HG02970 (cell line): Measurements from ENCODE around the gene ATG14.
"Not testable (repeated sequence)": the region's sequence is repeated elsewhere in the genome, so short reads cannot be mapped to it uniquely, and the experiment has no call there.

Experiments
- ATAC-seq: cut with Tn5 transposase; IDR thresholded peaks from one replicate; pipeline ENCODE4 v1.9.1; 2021; ENCODE audit warnings: mild to moderate bottlenecking, moderate library complexity, moderate number of reproducible peaks; ENCODE audit not compliant: unreplicated experiment, low FRiP score

Gene ATG14

GRCh38 chr14:55411426-55412389, at the start of gene ATG14:
Gene ATG14 (minus strand): TSS chr14:55411830. CDS start chr14:55411822, 8 bp downstream.
- peak; percentile 93 for ATAC-seq

DNA sequence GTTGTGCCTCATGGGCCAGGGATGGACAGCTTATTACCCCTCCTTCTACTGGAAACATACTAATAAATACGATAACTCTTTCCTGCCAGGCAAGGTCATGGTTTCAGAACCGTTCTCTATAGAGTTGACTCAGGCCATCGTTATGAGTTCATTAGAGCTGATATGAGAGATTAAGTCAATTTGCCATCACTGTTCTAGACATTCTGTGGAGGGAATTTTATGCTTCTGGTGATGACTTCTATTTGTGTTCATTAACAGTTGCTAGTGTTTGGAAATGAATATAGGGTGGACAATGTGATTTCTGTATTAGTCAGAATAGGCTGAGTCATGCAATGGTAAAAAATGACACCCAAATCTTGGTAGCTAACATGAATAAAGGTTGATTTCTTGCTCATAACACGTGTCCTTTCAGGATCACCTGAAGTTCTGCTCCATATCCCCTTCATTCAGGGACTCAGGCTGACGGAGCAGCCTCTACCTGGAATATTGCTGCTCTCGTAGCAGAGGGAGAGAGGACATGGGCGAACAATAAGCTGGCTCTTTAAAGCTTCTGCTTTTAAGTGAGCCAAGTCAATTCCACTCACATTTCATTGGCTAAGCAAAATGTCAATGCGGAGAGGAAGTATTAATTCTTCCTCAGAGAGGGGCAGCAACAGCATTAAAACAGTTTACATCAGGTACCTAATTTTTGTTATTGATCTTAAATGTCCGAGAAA, 47.3 kb upstream of the ATG14 start:
- ATAC-seq, result peak; percentile 87

DNA sequence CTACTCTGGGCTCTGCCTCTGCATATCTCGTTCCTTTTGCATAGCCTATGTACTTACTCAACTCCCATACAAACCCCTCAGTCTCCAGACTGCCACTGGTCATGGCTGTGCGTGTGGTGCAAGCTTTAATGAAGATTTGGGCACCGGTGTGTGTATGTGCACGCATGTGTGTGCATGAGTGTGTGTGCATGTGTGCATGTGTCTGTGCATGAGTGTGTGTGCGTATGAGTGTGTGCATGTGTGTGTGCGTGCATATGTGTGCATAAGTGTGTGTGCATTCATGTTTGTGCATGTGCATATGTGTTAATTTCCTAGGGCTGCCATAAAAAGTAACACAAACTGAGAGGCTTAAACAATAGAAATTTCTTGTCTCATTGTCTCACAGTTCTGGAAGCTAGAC, 45.9 kb upstream of the ATG14 start:
- no peak for ATAC-seq

DNA sequence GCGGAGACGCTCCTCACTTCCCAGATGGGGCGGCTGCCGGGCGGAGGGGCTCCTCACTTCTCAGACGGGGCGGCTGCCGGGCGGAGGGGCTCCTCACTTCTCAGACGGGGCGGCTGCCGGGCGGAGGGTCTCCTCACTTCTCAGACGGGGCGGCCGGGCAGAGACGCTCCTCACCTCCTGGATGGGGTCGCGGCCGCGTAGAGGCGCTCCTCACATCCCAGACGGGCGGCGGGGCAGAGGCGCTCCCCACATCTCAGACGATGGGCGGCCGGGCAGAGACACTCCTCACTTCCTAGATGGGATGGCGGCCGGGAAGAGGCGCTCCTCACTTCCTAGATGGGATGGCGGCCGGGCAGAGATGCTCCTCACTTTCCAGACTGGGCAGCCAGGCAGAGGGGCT, 44.8 kb upstream of the ATG14 start:
- ATAC-seq, result not testable (repeated sequence)

- ATAC-seq, result no peak
Measured at GRCh38 chr14:55454264-55455002, 42.8 kb upstream of the ATG14 start.

DNA sequence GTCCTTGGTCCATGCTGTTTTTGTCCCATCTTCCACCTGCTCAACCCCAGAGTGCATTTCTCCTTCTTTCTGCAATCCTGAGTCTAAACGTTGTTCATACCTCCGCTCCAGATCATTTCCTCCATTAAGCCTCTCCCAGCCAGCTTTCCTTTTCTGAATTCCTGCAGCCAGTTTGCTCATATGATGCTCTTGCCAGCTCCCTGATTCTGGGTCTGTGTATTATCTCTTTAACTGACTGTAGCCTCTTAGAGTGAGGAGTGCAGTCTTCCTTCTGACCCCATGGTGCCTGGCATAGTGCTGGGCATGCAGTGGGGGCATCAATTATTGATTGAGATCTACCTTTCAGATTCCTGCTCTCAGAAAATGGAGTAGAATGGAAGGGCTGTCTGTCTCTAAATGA, 40.3 kb upstream of the ATG14 start:
- ATAC-seq, result no peak

- ATAC-seq, result no peak
Measured at GRCh38 chr14:55451398-55451797, 39.8 kb upstream of the ATG14 start.

GRCh38 chr14:55450987-55451386, 39.4 kb upstream of the ATG14 start:
- ATAC-seq, result no peak

DNA sequence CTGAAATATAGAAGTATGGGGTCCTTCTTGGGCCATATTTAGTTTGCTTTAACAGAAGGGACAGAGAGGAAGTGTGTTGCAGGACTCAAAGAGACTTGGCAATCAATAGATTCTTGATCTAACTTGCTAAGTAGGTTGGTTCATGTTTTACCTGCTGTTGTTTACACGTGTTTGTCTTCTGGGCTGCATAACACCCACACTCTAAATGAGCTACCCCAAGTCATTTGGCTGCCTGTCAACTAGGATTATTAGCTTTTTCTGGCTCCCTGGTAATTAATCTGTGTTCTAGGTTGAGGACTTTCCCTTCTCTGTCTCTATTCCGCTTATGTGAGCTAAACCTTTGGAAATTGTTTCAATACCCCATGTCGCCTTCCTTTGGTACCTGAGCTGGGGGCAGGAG, 38.9 kb upstream of the ATG14 start:
- no peak for ATAC-seq

GRCh38 chr14:55450124-55450523, 38.5 kb upstream of the ATG14 start:
- ATAC-seq, result no peak

DNA sequence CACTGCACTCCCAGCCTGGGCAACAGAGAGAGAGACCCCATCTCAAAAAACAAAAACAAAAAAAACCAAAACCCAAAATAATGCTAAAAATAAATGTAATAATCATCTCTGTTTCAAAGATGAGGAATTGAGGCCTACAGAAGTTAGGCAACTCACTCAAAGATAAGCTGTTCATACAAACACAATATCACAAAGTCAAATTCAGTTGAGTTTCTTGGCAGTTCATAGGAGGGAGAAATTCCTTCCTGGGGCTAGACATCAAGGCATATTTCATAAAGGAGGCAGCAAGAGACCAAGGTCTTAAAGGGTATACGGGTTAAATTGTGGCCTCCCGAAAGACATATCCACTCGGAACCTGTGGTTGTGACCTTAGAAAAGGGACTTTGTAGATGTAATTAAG, 37.5 kb upstream of the ATG14 start:
- no peak for ATAC-seq

DNA sequence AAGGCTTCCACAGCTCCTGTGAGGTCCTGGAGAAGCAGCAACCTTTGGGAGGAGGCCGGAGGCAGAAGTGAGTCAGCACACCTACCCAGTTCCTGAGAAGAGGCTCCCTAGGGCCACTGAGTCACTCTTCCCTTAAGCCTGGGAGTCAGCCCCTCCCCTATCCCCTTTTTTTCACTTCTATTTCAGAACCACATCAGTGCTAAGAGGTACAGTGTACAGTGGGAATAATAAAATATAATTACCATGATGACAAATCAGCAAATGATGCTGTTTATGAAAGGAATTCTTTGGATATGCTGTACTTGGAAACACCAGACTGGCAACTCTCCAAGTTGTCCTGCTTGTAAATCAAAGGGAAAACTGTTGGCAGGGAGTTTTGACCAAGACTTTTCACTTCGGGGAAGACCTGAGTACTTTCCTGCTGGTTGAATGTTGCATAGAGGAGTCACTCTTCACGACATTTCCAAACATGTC, 36.5 kb upstream of the ATG14 start:
- no peak for ATAC-seq

GRCh38 chr14:55446833-55447232, 35.2 kb upstream of the ATG14 start:
- ATAC-seq, result no peak

DNA sequence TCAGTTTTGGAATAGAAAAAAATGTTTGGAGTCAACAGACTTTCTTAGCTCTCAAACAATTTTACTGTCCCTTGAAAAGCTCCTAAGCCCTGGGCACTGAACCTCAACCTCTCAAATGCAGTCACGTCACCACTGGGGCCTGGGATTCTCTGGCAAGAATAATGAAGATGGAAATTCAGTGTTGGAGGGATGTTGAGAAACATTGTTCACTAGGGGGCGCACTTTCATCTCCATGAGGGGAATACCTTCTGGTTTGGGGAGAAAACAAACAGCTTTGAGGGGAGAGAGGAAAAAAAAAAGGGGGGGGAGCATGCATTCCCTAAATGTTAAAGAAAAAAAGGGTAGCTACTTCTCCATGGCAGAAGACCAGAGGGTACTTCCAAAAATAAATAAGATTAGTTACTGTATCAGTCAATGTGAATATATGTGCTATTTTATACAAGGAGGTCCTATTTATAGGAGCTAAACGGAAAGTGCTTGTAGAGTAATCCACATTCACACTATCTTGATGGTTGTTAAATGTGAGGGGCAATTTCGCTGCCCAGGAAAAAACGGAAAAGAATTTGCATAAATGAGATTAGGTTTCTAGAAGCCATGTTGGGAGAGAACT, 34.6 kb upstream of the ATG14 start:
- no peak for ATAC-seq

GRCh38 chr14:55441286-55441685, 29.7 kb upstream of the ATG14 start:
- ATAC-seq, result no peak

- no peak for ATAC-seq
Measured at GRCh38 chr14:55440385-55440784, 28.8 kb upstream of the ATG14 start, which contains the start of gene TBPL2. Gene TBPL2 (minus strand): TSS chr14:55440616. CDS start chr14:55440449, 167 bp downstream.

DNA sequence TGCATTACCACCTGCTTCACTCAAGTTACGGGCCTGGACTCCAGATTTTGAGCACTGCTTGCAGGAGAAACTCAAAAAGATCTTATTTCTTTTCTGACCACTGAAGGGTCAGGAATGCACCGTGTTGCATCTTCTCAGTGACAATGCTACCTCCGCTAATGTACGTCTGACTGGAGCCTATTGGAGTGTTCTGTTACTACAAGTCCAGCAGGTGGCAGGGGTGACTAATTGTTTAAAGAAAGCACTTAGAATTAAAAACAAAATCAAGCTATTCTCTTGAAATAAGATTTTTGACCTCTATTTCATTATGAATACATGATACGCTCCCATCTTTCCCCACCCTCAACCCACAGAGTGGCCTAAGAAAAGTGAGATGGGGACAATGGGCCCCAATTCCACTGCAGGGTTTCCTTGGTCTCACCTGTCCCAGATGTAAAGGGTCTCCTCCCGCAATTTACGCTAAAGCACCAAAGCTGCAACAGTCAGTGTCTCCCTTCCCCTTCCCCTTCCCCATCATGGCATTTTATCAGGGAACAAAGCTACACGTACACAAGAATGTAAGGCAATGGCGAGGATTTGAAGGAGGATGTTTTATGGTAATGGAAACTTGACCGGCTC, 26.5 kb upstream of the ATG14 start:
- no peak for ATAC-seq

- no peak for ATAC-seq
Measured at GRCh38 chr14:55436931-55437330, 25.3 kb upstream of the ATG14 start.

GRCh38 chr14:55436519-55436918, 24.9 kb upstream of the ATG14 start:
- ATAC-seq, result no peak

- ATAC-seq, result no peak
Measured at GRCh38 chr14:55434805-55435174, 23.2 kb upstream of the ATG14 start.
